IMR-90 (cell line): ENCODE data around the gene RNF41. TPM values are rescaled to one million over a fixed set of nuclear protein-coding genes. Genes with fewer than 3 reads are reported as not detected.
A peak's percentile ranks its signal among the peaks of the same experiment; 100 is the strongest.

ENCODE experiments used
- ATAC-seq: fragments of 200-7000 bp; cut with Tn5 transposase; 2 replicates; pipeline ENCODE4 v1.9.1; 2020; ENCODE audit warnings: low read depth, mild to moderate bottlenecking, moderate library complexity
- BruUV-seq: library from RNA; stranded (reverse); fragments of 400-500 nt; replicated peaks from 2 replicates; lab custom pipeline; 2021; lab: Mats Ljungman, UMichigan
- CTCF ChIA-PET: fragments of 300-600 bp; formaldehyde crosslinking; extraction: SDS; loops from one replicate; lab custom pipeline; 2021; ENCODE audit warnings: antibody characterized with exemption; lab: Yijun Ruan, JAX
- POLR2A ChIA-PET: fragments of 300-600 bp; sonication (Branson Sonifier 250); formaldehyde crosslinking; loops from one replicate; lab custom pipeline; 2022; ENCODE audit warnings: antibody characterized with exemption; ENCODE audit not compliant: unreplicated experiment; lab: Charles Lee
- DNase-seq: peaks from one replicate; pipeline ENCODE4 v3.0.0; 2013
- H2AFZ ChIP-seq: replicated peaks from 2 replicates; pipeline ENCODE3; 2013; ENCODE audit warnings: low read length, mild to moderate bottlenecking; ENCODE audit not compliant: poor library complexity
- H2AK5ac ChIP-seq: 2 replicates; pipeline ENCODE4 v1.6.1; 2013; ENCODE audit warnings: low read depth, low read length, inconsistent platforms
- H2AK9ac ChIP-seq: replicated peaks from 2 replicates; pipeline ENCODE3; 2013; ENCODE audit warnings: mild to moderate bottlenecking, low read depth, low read length, moderate library complexity; ENCODE audit not compliant: poor library complexity
- H2BK120ac ChIP-seq: 2 replicates; pipeline ENCODE4 v1.6.1; 2013; ENCODE audit warnings: low read depth, low read length, inconsistent platforms
- H2BK15ac ChIP-seq: 3 replicates; pipeline ENCODE4 v1.6.1; 2013; ENCODE audit warnings: low read depth, low read length, inconsistent platforms
- H2BK20ac ChIP-seq: 2 replicates; pipeline ENCODE4 v1.6.1; 2013; ENCODE audit warnings: low read depth, mild to moderate bottlenecking, inconsistent platforms, low read length, moderate library complexity
- H2BK5ac ChIP-seq: 2 replicates; pipeline ENCODE4 v1.6.1; 2013; ENCODE audit warnings: mild to moderate bottlenecking, low read depth, low read length, inconsistent platforms; ENCODE audit not compliant: poor library complexity, severe bottlenecking
- H3K14ac ChIP-seq: replicated peaks from 2 replicates; pipeline ENCODE4 v1.6.1; 2013; ENCODE audit warnings: low read depth, low read length, inconsistent platforms
- H3K18ac ChIP-seq: 2 replicates; pipeline ENCODE4 v1.6.1; 2013; ENCODE audit warnings: low read depth, low read length, control low read depth
- H3K23ac ChIP-seq: 2 replicates; pipeline ENCODE4 v1.6.1; 2013; ENCODE audit warnings: low read depth, low read length, inconsistent platforms
- H3K27ac ChIP-seq: 2 replicates; pipeline ENCODE4 v1.5.1; 2013; ENCODE audit warnings: mild to moderate bottlenecking, control low read depth, low read length; ENCODE audit not compliant: insufficient read depth
- H3K27me3 ChIP-seq: 2 replicates; pipeline ENCODE4 v1.6.1; 2013; ENCODE audit warnings: low read length; ENCODE audit not compliant: control insufficient read depth, insufficient read depth
- H3K36me3 ChIP-seq: 2 replicates; pipeline ENCODE4 v1.6.1; 2013; ENCODE audit warnings: low read length, mixed read lengths; ENCODE audit not compliant: control insufficient read depth, insufficient read depth
- H3K4ac ChIP-seq: 2 replicates; pipeline ENCODE4 v1.6.1; 2013; ENCODE audit warnings: low read depth, low read length, inconsistent platforms
- H3K4me1 ChIP-seq: 2 replicates; pipeline ENCODE4 v1.6.1; 2013; ENCODE audit warnings: low read length, mixed read lengths; ENCODE audit not compliant: control insufficient read depth, insufficient read depth
- H3K4me2 ChIP-seq: 2 replicates; pipeline ENCODE4 v1.6.1; 2013; ENCODE audit warnings: low read depth, mild to moderate bottlenecking, control low read depth, low read length, moderate library complexity
- H3K4me3 ChIP-seq: 2 replicates; pipeline ENCODE4 v1.5.1; 2013; ENCODE audit warnings: low read depth, mild to moderate bottlenecking, control low read depth, low read length, moderate library complexity; ENCODE audit not compliant: insufficient read depth
- H3K56ac ChIP-seq: 2 replicates; pipeline ENCODE4 v1.6.1; 2013; ENCODE audit warnings: low read length, inconsistent platforms; ENCODE audit not compliant: insufficient read depth; ENCODE audit errors: extremely low read depth
- H3K79me1 ChIP-seq, 2 experiments: 2 replicates each; pipeline ENCODE4 v1.6.1; 2013; ENCODE audit warnings: low read length in 2 of 2, inconsistent platforms in 1 of 2, low read depth in 1 of 2
- H3K9ac ChIP-seq: 2 replicates; pipeline ENCODE4 v1.6.1; 2013; ENCODE audit warnings: low read depth, low read length, control low read depth
- H3K9me1 ChIP-seq: 2 replicates; pipeline ENCODE4 v1.6.1; 2013; ENCODE audit warnings: low read length, inconsistent platforms; ENCODE audit not compliant: insufficient read depth
- H3K9me3 ChIP-seq: 2 replicates; pipeline ENCODE4 v1.6.1; 2013; ENCODE audit warnings: low read length; ENCODE audit not compliant: control insufficient read depth, insufficient read depth
- H4K20me1 ChIP-seq: 2 replicates; pipeline ENCODE4 v1.6.1; 2013; ENCODE audit warnings: low read length, inconsistent platforms; ENCODE audit not compliant: insufficient read depth
- H4K5ac ChIP-seq: 2 replicates; pipeline ENCODE4 v1.6.1; 2013; ENCODE audit warnings: mild to moderate bottlenecking, low read depth, low read length, control low read depth
- H4K8ac ChIP-seq, 2 experiments: 2 replicates each; pipeline ENCODE4 v1.6.1; 2013; ENCODE audit warnings: low read depth in 2 of 2, low read length in 2 of 2, control low read depth in 1 of 2, inconsistent platforms in 1 of 2
- H4K91ac ChIP-seq: 2 replicates; pipeline ENCODE4 v1.6.1; 2013; ENCODE audit warnings: low read depth, low read length, inconsistent platforms; ENCODE audit not compliant: insufficient read depth
- MAZ ChIP-seq: IDR thresholded peaks from 2 replicates; pipeline ENCODE4 v1.6.1; 2012; ENCODE audit warnings: low read depth, mild to moderate bottlenecking, low read length, improper control_type of control experiment, moderate library complexity, borderline replicate concordance
- WGBS, 2 experiments: methylation state at CpG; one replicate each; pipeline versions ENCODE4 v1.1.5 to v1.1.7; 2013; ENCODE audit warnings: missing lambda C conversion rate in 2 of 2; ENCODE audit not compliant: insufficient read length in 1 of 2; ENCODE audit errors: extremely low coverage in 2 of 2; 5-methylcytosine and 5-hydroxymethylcytosine counted together
- dilution Hi-C: fragments of 300-500 bp; cut with HindIII; formaldehyde crosslinking; loops from one replicate; pipeline ENCODE4 v1.14.3; 2018; ENCODE audit warnings: low sequenced_read_pairs; ENCODE audit not compliant: unreplicated experiment
- in situ Hi-C: fragments of 300-500 bp; cut with MboI; formaldehyde crosslinking; loops from 3 replicates; pipeline ENCODE4 v1.14.3; 2019; ENCODE audit warnings: low sequenced_read_pairs, inconsistent platforms, mixed read lengths
- intact Hi-C: fragments of 100-400 bp; cut with micrococcal nuclease; formaldehyde crosslinking; loops from 2 replicates; pipeline ENCODE4 v1.10.0; 2022
- polyA plus RNA-seq, 3 experiments: library from polyadenylated mRNA; depleted of rRNA; stranded (reverse); fragments of >200 nt; gene quantifications; 2 replicates each; pipeline ENCODE4 v1.2.3, GENCODE V29; 2012; ENCODE audit warnings: low replicate concordance in 1 of 3
- total RNA-seq: library from RNA; depleted of rRNA; stranded (reverse); fragments of >200 nt; gene quantifications from 2 replicates; pipeline ENCODE4 v1.2.3, GENCODE V29; 2012
- TF ChIP-seq, protein P1 (sequence below): fragments of 150-350 bp; IDR thresholded peaks from 2 replicates; pipeline ENCODE4 v1.6.1; 2017; ENCODE audit warnings: mild to moderate bottlenecking, antibody characterized with exemption, low read length, low read depth

The RNF41 gene
- total and polyA plus RNA-seq, 2 of the 4 experiments (the other 2 are of a cell fraction), result 112 to 272 TPM

DNA sequence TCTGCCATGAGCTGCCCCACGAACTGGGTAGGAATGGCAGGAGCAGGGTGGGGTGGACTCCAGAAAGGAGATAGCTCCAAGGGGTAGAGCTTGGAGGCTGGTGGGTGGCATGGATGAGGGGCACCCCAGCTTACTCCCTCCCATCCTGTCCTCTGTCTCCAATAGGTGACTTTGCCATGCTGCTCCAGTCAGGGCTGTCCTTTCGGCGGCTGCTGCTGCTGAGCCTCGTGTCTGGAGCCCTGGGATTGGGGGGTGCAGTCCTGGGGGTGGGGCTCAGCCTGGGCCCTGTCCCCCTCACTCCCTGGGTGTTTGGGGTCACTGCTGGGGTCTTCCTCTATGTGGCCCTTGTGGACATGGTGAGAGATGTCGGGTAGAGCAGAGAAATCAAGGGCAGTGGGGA lies 15.3 kb upstream of the RNF41 start:
- Histone ChIP-seq H3K9ac (no peak overlapping the region), H2BK5ac (no peak overlapping the region), H3K4me2 (no peak overlapping the region), H2BK15ac (no peak overlapping the region), H2AK5ac (no peak overlapping the region), H3K9me3 (no peaks in the 10 kb centered on the region), H3K4ac (no peak overlapping the region), H3K27me3 (no peaks in the 10 kb centered on the region), H4K5ac (no peak overlapping the region), H3K14ac (no peak overlapping the region), H4K8ac (no peak overlapping the region), H2BK120ac (no peak overlapping the region), H3K18ac (no peak overlapping the region), H4K20me1 (peaks cover 19% of the 10 kb centered on the region), H2AFZ (peak overlapping the region; percentile 10), H3K4me1 (peaks cover 5% of the 10 kb centered on the region; the same call in 1 of the 2 replicates), H3K4me3 (no peak overlapping the region), H2BK20ac (no peak overlapping the region), H3K36me3 (peaks cover 39% of the 10 kb centered on the region), H3K23ac (no peak overlapping the region), H3K79me1 (peaks cover 5 to 21% of the 10 kb centered on the region in 2 experiments; a peak in 3 of 4 replicates), H3K27ac (no peak overlapping the region), H3K9me1 (peaks cover 14% of the 10 kb centered on the region; the same call in 1 of the 2 replicates), H2AK9ac (peak overlapping the region; percentile 24), H3K56ac (no peak overlapping the region), H4K91ac (no peak overlapping the region)
- ChIA-PET CTCF (no interaction called here), POLR2A (no interaction called here)
- dilution Hi-C loops, result no loop called here
- in situ Hi-C loops, result no loop called here
- no peak for TF ChIP-seq MAZ
- TF ChIP-seq, protein P1, sequence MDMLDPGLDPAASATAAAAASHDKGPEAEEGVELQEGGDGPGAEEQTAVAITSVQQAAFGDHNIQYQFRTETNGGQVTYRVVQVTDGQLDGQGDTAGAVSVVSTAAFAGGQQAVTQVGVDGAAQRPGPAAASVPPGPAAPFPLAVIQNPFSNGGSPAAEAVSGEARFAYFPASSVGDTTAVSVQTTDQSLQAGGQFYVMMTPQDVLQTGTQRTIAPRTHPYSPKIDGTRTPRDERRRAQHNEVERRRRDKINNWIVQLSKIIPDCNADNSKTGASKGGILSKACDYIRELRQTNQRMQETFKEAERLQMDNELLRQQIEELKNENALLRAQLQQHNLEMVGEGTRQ, result no peak
- intact Hi-C loops, result no loop called here
- no TSS peak for BruUV-seq
- DNase-seq (no peak), ATAC-seq (no peak)
- WGBS, 2 experiments, result no CpG with 5 or more reads among the region's 5 CpGs
